CD8-positive, alpha-beta memory T cell (primary cell): Measurements from ENCODE around the gene KIAA0586. TPM values are rescaled to one million over a fixed set of nuclear protein-coding genes. Genes with fewer than 3 reads are reported as not detected.
A peak's percentile ranks its signal among the peaks of the same experiment; 100 is the strongest.

ENCODE experiments used
- CTCF ChIA-PET: fragments of 350-600 bp; sonication (Branson Sonifier 250); formaldehyde crosslinking; loops from one replicate; lab custom pipeline; 2021; ENCODE audit warnings: antibody characterized with exemption; lab: Charles Lee
- POLR2A ChIA-PET: fragments of 350-600 bp; sonication (Branson Sonifier 250); formaldehyde crosslinking; loops from one replicate; lab custom pipeline; 2021; ENCODE audit warnings: antibody characterized with exemption; lab: Charles Lee
- DNase-seq, 5 donors: peaks; one replicate each; pipeline versions ENCODE4 v3.0.0 to v3.0.0-alpha.2; 2020 to 2022; ENCODE audit warnings: mixed read lengths in 1 of 5
- H3K27ac ChIP-seq: one replicate; pipeline ENCODE4 v1.7.0; 2013; ENCODE audit warnings: low read depth, mild to moderate bottlenecking, low read length, moderate library complexity
- H3K27me3 ChIP-seq: 2 replicates; pipeline ENCODE4 v1.7.0; 2013; ENCODE audit warnings: low read length, mild to moderate bottlenecking; ENCODE audit not compliant: insufficient read depth, poor library complexity, severe bottlenecking
- H3K36me3 ChIP-seq: 2 replicates; pipeline ENCODE4 v1.7.0; 2013; ENCODE audit warnings: mild to moderate bottlenecking, low read length, moderate library complexity; ENCODE audit not compliant: insufficient read depth
- H3K4me1 ChIP-seq: 2 replicates; pipeline ENCODE4 v1.7.0; 2013; ENCODE audit warnings: mild to moderate bottlenecking, low read length, moderate library complexity; ENCODE audit not compliant: insufficient read depth
- H3K4me3 ChIP-seq: 2 replicates; pipeline ENCODE4 v1.7.0; 2013; ENCODE audit warnings: mild to moderate bottlenecking, low read length
- H3K9me3 ChIP-seq: 2 replicates; pipeline ENCODE4 v1.7.0; 2013; ENCODE audit warnings: mild to moderate bottlenecking, low read length
- H3K27ac Mint-ChIP-seq, 8 donors: one replicate each; pipeline ENCODE4 v1.8.0; 2020 to 2021; ENCODE audit warnings: mixed read lengths in 8 of 8, mild to moderate bottlenecking in 6 of 8, inconsistent platforms in 3 of 8, moderate library complexity in 3 of 8
- H3K27me3 Mint-ChIP-seq, 2 donors: one replicate each; pipeline ENCODE4 v1.8.0; 2020 to 2021; ENCODE audit warnings: mixed read lengths in 2 of 2, mild to moderate bottlenecking in 1 of 2, moderate library complexity in 1 of 2
- H3K36me3 Mint-ChIP-seq, 3 donors: one replicate each; pipeline ENCODE4 v1.8.0; 2020 to 2021; ENCODE audit warnings: mixed read lengths in 3 of 3, inconsistent platforms in 1 of 3, mild to moderate bottlenecking in 1 of 3
- H3K4me1 Mint-ChIP-seq, 3 donors: one replicate each; pipeline ENCODE4 v1.8.0; 2020 to 2021; ENCODE audit warnings: mixed read lengths in 3 of 3, inconsistent platforms in 1 of 3, mild to moderate bottlenecking in 1 of 3
- H3K4me3 Mint-ChIP-seq, 7 donors: one replicate each; pipeline ENCODE4 v1.8.0; 2020 to 2021; ENCODE audit warnings: mixed read lengths in 7 of 7, mild to moderate bottlenecking in 6 of 7, moderate library complexity in 4 of 7, inconsistent platforms in 2 of 7
- H3K9me3 Mint-ChIP-seq, 5 donors: one replicate each; pipeline ENCODE4 v1.8.0; 2020 to 2022; ENCODE audit warnings: mixed read lengths in 5 of 5, mild to moderate bottlenecking in 3 of 5, moderate library complexity in 2 of 5, inconsistent platforms in 1 of 5
- polyA plus RNA-seq: library from polyadenylated mRNA; unstranded; fragments of 300-500 nt; fragmentation: Illumina TruSeq; gene quantifications from one replicate; pipeline ENCODE4 v1.2.3, GENCODE V29; 2021
- total RNA-seq, 2 experiments: library from RNA; stranded (reverse); gene quantifications; one replicate each; pipeline ENCODE4 v1.2.3, GENCODE V29; 2021

The KIAA0586 gene
- total and polyA plus RNA-seq, 3 experiments from 2014 or later, result 19.3 to 20.3 (median 19.3) TPM

- peak overlapping the region; percentile 87 to 97 (median 93) for H3K4me3 Mint-ChIP-seq
Measured at GRCh38 chr14:58428118-58428683, 682 bp downstream of the KIAA0586 start.

GRCh38 chr14:58430156-58430555 is 2.6 kb downstream of the KIAA0586 start:
- no peaks in the 10 kb centered on the region for H3K9me3 ChIP-seq
- peak overlapping the region in 4 of 7 donors; percentile 21 to 65 (median 35) for H3K4me3 Mint-ChIP-seq
- H3K9me3 Mint-ChIP-seq, result peaks cover 0 to 2% (median 0%) of the 10 kb centered on the region in 5 donors
- CTCF ChIA-PET, result interaction anchor here (1.7 kb wide), 2 partner anchors 34 to 35 kb away, joined by 3 to 4 read pairs; partner anchors contain the start of gene TOMM20L
- peaks cover 4% of the 10 kb centered on the region for H3K36me3 ChIP-seq
- no peaks in the 10 kb centered on the region for H3K27me3 ChIP-seq
- no peak overlapping the region for H3K4me3 ChIP-seq
- no peak overlapping the region for H3K27ac ChIP-seq
- POLR2A ChIA-PET, result interaction anchor here (0.6 kb wide), 1 partner anchor 34 kb away, joined by 3 read pairs; no protein-coding TSS in a partner anchor
- H3K27ac Mint-ChIP-seq, result peak overlapping the region in 7 of 8 donors; percentile 26 to 92 (median 69)
- peaks cover 41 to 63% (median 49%) of the 10 kb centered on the region in 3 donors for H3K4me1 Mint-ChIP-seq
- H3K36me3 Mint-ChIP-seq, result peaks cover 0 to 52% (median 20%) of the 10 kb centered on the region in 3 donors
- H3K27me3 Mint-ChIP-seq, result peaks cover 0 to 8% of the 10 kb centered on the region in 2 donors
- peaks cover 16% of the 10 kb centered on the region for H3K4me1 ChIP-seq
- DNase-seq, result no peak

More at GRCh38 chr14:58428118-58428683, 682 bp downstream of the KIAA0586 start:
- H3K9me3 ChIP-seq, result no peaks in the 10 kb centered on the region
- H3K4me1 ChIP-seq, result peaks cover 16% of the 10 kb centered on the region
- Mint-ChIP-seq H3K9me3 (peaks cover 0 to 2% (median 0%) of the 10 kb centered on the region in 5 donors), H3K27me3 (peaks cover 0 to 8% of the 10 kb centered on the region in 2 donors), H3K27ac (peak overlapping the region; percentile 92 to 99 (median 96)), H3K4me1 (peaks cover 44 to 65% (median 54%) of the 10 kb centered on the region in 3 donors), H3K36me3 (peaks cover 0 to 42% (median 8%) of the 10 kb centered on the region in 3 donors)
- peak overlapping the region; percentile 100 for H3K27ac ChIP-seq
- H3K36me3 ChIP-seq, result no peaks in the 10 kb centered on the region
- ChIA-PET POLR2A (interaction anchor here (1.1 to 3.8 kb wide), 8 partner anchors 33 to 1160 kb away, joined by 3 to 27 read pairs (median 6); partner anchors contain the start of genes ACTR10, AP5M1, ARID4A and DAAM1), CTCF (interaction anchor here (0.9 to 1.3 kb wide), 7 partner anchors 28 to 229 kb away, joined by 3 to 13 read pairs (median 3); partner anchors contain the start of genes ACTR10, ARID4A and TOMM20L)
- H3K4me3 ChIP-seq, result peak overlapping the region; percentile 100
- no peaks in the 10 kb centered on the region for H3K27me3 ChIP-seq
- peak in 1 of 5 donors; percentile 11 for DNase-seq

- Histone ChIP-seq H3K27ac (no peak overlapping the region), H3K9me3 (no peaks in the 10 kb centered on the region), H3K4me3 (no peak overlapping the region), H3K4me1 (no peaks in the 10 kb centered on the region), H3K36me3 (peaks cover 13% of the 10 kb centered on the region), H3K27me3 (no peaks in the 10 kb centered on the region)
- Mint-ChIP-seq H3K36me3 (peaks cover 4 to 70% (median 31%) of the 10 kb centered on the region in 3 donors), H3K27me3 (no peaks in the 10 kb centered on the region), H3K27ac (peak overlapping the region in 1 of 8 donors; percentile 0), H3K4me1 (peaks cover 4 to 8% (median 6%) of the 10 kb centered on the region in 3 donors), H3K4me3 (no peak overlapping the region), H3K9me3 (no peaks in the 10 kb centered on the region)
- DNase-seq, result no peak
- POLR2A ChIA-PET, result no interaction called here
- CTCF ChIA-PET, result no interaction called here
Measured at GRCh38 chr14:58439476-58439875, 12.0 kb downstream of the KIAA0586 start.

- Mint-ChIP-seq H3K9me3 (no peaks in the 10 kb centered on the region), H3K27ac (no peak overlapping the region), H3K4me3 (no peak overlapping the region), H3K36me3 (peaks cover 0 to 63% (median 11%) of the 10 kb centered on the region in 3 donors), H3K27me3 (no peaks in the 10 kb centered on the region), H3K4me1 (no peaks in the 10 kb centered on the region)
- H3K36me3 ChIP-seq, result peaks cover 10% of the 10 kb centered on the region
- ChIA-PET POLR2A (no interaction called here), CTCF (no interaction called here)
- H3K4me3 ChIP-seq, result no peak overlapping the region
- H3K27me3 ChIP-seq, result no peaks in the 10 kb centered on the region
- H3K4me1 ChIP-seq, result no peaks in the 10 kb centered on the region
- H3K9me3 ChIP-seq, result no peaks in the 10 kb centered on the region
- DNase-seq, result no peak
- H3K27ac ChIP-seq, result no peak overlapping the region
Measured at GRCh38 chr14:58444627-58445026, 17.1 kb downstream of the KIAA0586 start.

GRCh38 chr14:58455593-58456265 is 28.2 kb downstream of the KIAA0586 start:
- Histone ChIP-seq H3K4me3 (no peak overlapping the region), H3K9me3 (no peaks in the 10 kb centered on the region), H3K4me1 (no peaks in the 10 kb centered on the region), H3K27ac (no peak overlapping the region), H3K27me3 (no peaks in the 10 kb centered on the region), H3K36me3 (peaks cover 17% of the 10 kb centered on the region)
- H3K9me3 Mint-ChIP-seq, result no peaks in the 10 kb centered on the region
- H3K27me3 Mint-ChIP-seq, result no peaks in the 10 kb centered on the region
- POLR2A ChIA-PET, result no interaction called here
- no peak for DNase-seq
- CTCF ChIA-PET, result interaction anchor here (1.5 kb wide), 1 partner anchor 46 kb away, joined by 4 read pairs; no protein-coding TSS in a partner anchor
- H3K4me1 Mint-ChIP-seq, result peaks cover 0 to 12% (median 0%) of the 10 kb centered on the region in 3 donors
- peaks cover 17 to 79% (median 25%) of the 10 kb centered on the region in 3 donors for H3K36me3 Mint-ChIP-seq
- peak overlapping the region in 3 of 8 donors; percentile 11 to 25 (median 12) for H3K27ac Mint-ChIP-seq
- H3K4me3 Mint-ChIP-seq, result no peak overlapping the region

GRCh38 chr14:58460772-58461171 is 33.3 kb downstream of the KIAA0586 start:
- peaks cover 20 to 77% (median 30%) of the 10 kb centered on the region in 3 donors for H3K36me3 Mint-ChIP-seq
- H3K4me1 Mint-ChIP-seq, result peaks cover 0 to 8% (median 0%) of the 10 kb centered on the region in 3 donors
- CTCF ChIA-PET, result no interaction called here
- H3K27ac Mint-ChIP-seq, result no peak overlapping the region
- no peaks in the 10 kb centered on the region for H3K4me1 ChIP-seq
- POLR2A ChIA-PET, result no interaction called here
- H3K27me3 Mint-ChIP-seq, result no peaks in the 10 kb centered on the region
- no peaks in the 10 kb centered on the region for H3K9me3 Mint-ChIP-seq
- H3K4me3 Mint-ChIP-seq, result no peak overlapping the region
- DNase-seq, result no peak
- peaks cover 16% of the 10 kb centered on the region for H3K36me3 ChIP-seq
- no peak overlapping the region for H3K4me3 ChIP-seq
- H3K27ac ChIP-seq, result no peak overlapping the region
- no peaks in the 10 kb centered on the region for H3K27me3 ChIP-seq
- no peaks in the 10 kb centered on the region for H3K9me3 ChIP-seq

GRCh38 chr14:58463147-58463546 is 35.6 kb downstream of the KIAA0586 start:
- no peak overlapping the region for H3K4me3 Mint-ChIP-seq
- H3K27ac Mint-ChIP-seq, result no peak overlapping the region
- H3K27me3 ChIP-seq, result no peaks in the 10 kb centered on the region
- H3K4me1 Mint-ChIP-seq, result peaks cover 0 to 8% (median 0%) of the 10 kb centered on the region in 3 donors
- H3K36me3 Mint-ChIP-seq, result peaks cover 12 to 75% (median 30%) of the 10 kb centered on the region in 3 donors
- no peak overlapping the region for H3K4me3 ChIP-seq
- H3K9me3 ChIP-seq, result no peaks in the 10 kb centered on the region
- POLR2A ChIA-PET, result interaction anchor here (0.6 kb wide), 1 partner anchor 675 kb away, joined by 5 read pairs; no protein-coding TSS in a partner anchor
- CTCF ChIA-PET, result no interaction called here
- no peaks in the 10 kb centered on the region for H3K4me1 ChIP-seq
- no peaks in the 10 kb centered on the region for H3K27me3 Mint-ChIP-seq
- H3K36me3 ChIP-seq, result peaks cover 13% of the 10 kb centered on the region
- H3K9me3 Mint-ChIP-seq, result no peaks in the 10 kb centered on the region
- DNase-seq, result no peak
- H3K27ac ChIP-seq, result no peak overlapping the region
